HUDEP-2 (cell line): ENCODE data around the gene UBXN11.
"Not testable (repeated sequence)": the region's sequence is repeated elsewhere in the genome, so short reads cannot be mapped to it uniquely, and the experiment has no call there.

Experiments used
- DNase-seq, 76 experiments: peaks; one replicate each; lab custom pipeline; 2025; ENCODE audit not compliant: unreplicated experiment in 76 of 76; lab: John Stamatoyannopoulos, UW

The UBXN11 gene

DNA sequence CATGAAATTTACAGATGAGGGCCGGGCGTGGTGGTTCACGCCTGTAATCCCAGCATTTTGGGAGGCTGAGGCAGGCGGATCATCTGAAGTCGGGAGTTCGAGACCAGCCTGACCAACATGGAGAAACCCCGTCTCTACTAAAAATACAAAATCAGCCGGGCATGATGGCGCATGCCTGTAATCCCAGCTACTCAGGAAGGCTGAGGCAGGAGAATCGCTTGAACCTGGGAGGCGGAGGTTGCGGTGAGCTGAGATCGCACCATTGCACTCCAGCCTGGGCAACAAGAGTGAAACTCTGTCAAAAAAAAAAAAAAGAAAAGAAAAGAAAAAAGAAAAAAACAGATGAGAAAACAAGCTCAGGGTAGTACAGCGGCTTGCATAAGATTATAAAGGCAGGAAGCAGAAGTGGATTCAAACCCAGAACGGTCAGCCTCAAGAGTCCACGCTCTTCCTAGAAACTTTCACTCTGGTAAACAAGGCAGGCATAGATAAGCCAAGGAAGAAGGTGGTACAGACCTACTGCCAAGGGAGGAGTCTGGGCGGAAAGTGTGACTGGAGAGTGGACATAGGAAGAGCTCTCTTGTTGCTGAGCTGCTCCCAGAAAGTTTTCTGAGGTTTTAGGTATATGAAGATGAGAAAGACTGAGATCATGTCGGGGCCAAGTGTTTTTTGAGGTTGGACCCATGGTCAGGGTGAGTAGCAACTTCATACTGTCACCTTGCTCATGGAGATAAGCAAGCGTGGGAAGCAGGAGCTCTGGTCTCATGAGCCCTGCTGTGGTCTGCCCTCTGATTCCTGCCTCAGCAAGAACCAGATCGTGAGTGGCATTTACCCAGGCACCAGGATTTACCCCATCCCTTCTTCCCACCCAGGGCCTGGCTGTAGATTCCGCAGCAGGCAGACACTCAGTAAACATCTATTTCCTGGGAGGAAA, 1.8 kb upstream of the UBXN11 start:
- DNase-seq, result peak in 18 of 76 experiments; percentile 11 to 49 (median 30)

DNA sequence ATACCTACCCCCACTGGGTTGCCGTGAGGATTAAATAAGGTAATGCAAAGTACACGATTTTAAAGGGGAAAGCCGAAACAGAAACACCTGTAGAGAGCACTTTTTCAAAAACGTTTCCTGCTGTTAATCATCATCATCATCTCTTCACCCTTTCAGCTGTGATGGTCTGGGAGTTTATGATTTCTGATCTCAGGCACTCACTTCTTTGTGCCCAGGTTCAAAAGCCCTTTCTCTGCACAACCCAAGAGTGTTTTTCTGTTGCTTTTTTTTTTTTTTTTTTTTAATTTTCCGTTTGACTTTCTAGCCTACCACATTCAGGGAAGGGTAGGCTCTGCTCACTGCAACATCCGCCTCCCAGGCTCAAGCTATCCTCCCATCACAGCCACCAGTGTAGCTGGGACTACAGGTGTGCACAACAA, 936 bp upstream of the UBXN11 start:
- DNase-seq, result no peak

DNA sequence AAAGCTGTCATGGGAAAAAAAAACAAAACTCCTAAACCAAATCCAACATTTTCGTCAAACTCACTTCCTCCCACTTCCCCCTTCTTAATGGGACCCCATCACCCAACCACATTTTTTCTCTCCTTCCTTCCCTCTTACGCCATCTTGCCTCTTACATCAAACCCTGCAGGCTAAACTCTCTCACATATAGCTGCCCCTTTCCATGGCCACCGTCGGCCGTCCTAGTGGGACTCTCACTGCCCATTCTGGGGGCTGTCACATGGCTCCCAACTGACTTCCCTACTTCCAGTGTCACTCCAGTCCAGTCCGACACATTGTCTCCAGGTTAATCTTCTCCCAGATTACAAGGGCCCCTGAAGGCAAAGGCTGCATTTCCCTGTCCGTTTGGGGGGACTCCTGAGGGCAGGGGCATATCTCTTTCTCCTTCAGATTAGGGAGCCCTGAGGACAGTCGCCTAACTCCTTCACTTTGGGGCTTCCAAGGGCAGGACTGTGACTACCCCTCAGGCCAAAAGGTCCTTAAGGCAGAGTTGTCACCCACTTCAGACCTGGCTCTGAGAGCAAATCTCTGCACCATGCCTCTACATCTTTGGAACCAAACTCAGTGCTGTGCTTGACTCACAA, 658 bp downstream of the UBXN11 start:
- no peak for DNase-seq

DNA sequence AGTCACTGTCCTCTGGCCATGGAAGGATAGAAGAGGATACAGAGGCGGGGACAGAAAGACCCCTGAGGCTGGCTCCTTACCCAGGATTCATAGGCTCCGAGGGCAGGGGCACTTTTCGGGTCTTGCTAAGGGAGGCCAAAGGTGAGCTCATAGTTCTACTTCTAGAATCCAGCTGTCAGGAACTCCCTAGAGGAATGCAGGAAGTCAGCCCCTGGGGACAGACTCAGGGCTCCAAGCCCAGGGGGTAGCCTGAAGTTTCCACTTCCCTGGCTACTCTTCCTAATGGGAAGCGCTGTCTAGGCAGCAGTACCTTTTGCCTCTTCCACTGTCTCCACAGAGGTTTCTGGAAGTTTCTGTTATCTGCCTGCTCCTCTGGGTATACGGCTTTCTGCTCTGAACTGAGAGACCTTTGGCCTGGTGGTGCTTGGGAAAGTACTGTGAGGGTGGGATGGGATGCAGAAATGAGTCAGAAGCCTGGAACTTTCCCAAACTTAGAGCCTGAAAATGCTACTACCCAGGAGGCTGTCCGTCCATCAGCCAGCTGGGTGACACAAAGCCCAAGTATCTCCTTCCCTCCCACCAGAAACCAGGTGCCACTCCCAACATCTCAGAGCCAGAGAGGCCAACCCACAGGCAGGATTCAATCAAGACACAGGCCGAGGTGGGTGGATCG, 3.6 kb downstream of the UBXN11 start:
- no peak for DNase-seq

DNA sequence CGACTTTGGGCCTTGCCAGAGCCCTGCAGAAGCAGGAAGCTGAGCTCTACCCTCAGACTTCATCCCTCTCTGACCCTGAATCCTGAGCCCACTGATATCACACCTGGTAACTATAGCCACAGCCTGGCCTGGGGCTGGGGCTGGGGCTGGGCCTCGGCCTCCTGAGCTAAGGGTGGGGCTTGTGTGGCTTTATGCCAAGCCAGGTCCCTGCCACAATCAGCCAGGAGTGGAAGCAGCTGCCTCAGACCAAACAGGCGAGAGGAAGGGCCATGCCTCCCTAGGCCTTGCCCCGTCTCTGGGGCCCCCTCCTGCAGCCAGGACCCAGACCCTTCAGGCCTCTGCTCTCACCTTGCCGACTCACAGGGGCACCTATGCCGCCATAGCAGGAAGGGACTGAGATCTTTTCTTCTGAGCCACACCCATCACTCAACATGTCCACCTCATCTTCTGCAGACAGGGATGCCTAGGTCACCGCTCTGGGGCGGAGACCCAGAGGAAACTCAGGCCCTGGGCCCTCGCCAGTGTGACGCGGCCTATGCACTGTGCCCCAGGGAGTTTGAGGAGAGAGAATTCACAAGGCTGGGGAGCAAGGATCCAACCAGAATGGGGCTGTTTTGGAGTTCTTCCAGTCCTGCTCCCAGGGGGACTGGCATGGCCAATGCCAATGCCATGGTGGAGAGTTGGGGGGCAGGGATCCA, 5.7 kb downstream of the UBXN11 start:
- DNase-seq, result peak in 2 of 76 experiments; percentile 12 to 17

DNA sequence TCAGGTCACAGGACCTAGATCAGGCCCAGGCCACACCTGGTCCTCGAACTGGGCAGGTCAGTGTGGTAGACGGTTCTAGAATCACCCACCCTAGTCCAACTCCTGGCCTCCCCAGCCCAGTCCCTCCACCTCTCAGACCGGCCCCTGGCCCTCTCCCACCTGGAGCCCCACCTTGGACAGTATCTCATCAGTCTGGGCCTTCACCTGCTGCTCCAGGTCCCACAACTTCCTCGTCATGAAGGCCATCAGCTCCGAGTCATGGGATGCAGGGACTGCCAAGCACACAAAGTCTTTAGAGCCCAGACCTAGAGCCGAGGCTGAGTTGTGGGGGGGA, 8.7 kb downstream of the UBXN11 start:
- no peak for DNase-seq

DNA sequence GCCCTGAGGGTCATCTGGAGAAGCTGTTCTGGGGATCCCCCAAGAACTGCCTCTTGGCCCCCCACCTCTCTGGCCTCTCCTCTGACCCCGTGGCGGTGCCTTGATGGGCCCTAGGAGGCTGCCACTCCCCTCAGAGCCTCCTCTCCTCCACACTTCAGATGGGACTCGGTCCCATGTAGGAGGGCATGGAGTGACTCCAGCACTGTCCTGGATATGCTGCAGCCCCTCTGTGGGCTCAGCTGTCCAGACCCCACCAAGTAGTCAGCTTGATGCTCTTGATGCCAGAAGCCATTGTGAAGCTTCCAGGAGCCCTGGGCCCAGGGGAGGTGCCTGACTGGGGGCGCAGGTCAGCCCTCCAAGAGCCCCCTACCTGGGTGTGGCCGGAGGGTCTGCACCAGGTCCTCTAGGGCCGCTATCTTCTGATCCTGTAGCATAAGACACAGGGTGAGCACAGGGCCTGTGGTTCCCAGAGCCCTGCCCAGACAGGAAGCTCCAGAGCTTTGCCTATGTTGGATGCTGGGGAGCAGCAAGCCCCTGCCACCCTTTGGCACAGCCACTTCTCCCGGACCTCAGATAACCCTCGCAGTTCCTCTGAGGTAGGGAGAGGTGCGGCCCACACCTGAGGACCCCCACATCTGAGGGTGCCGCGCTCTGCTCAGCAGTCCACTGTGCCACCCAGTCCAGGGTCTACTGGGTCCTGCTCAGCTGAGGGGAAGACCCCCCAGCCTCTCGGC, 9.2 kb downstream of the UBXN11 start:
- DNase-seq, result no peak

DNA sequence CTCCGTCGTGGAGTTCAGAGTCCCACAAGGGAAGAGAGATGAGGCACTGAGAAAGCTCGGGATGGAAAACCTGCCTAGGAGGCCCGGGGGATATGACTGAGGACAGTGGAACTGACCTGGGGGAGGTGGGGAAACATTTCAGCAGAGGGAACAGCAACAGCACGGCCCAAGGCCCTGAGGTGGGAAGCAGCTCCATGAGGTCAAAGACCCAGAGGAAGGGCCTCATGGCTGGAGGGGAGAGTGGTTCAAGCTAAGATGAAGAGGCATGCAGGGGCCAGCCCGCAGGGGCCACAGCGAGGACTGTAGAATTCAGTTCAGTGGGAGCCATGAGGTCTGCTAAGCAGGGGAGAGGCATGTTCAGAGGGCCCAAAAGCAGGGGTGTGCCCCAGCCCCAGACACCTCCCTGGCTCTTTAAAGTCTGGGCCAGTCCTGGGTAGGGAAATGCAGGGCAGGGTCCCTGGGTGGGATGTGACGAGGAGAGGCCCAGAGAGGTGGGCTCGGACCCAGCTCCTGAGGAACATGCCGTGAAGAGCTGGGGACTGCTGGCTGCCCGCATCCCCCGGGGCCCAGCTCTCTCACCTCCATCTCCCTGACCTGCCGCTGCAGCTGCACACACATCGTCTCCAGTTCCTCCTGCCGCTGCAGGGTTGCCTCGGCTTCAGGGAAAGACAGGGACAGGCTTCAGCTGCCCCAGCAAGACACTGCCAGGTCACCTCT, 9.9 kb downstream of the UBXN11 start:
- DNase-seq, result no peak

DNA sequence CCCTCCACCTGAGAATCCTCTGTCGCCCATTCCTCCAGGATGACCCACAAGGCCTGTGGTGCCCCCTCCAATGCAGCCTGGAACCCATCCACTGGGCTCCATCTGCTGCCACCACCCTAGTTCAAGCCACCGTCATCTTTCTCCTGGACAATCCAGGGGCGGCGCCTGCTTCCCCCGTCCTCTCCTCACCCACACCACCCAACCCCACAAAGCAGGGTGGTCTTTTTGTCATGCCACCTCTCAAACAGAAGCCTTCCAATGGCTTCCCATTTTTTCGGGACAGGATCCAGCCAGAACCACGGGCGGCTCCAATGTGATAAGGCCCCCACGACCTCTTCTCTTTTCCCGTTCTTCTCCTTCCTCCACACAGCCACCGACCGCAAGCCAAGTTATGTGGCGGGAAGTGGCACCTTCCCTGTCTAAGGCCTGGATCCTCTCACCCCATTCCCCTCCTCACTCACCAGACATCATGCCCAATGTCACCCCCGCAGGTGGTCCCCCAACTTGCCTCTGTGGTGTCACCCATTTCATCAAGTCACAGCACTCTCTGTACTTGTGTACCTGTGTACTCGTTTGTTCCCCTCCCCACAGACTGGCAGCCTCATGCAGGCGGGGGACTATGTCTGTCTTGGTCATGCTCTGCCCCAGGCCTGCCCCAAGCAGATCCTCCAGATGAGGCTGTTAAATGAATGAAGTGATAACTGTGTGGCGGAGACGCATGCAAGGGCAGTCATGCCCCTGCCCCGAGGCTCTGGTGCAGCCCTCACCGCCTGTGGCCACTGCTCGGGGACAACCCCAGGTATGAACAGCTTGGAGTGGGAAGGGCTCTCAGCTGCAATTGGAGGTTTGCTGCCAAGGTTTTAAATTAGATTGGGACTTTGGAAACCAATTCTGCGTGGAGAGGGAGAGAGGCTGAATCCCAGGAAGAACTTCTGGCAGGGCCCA, 11.0 kb downstream of the UBXN11 start:
- no peak for DNase-seq

DNA sequence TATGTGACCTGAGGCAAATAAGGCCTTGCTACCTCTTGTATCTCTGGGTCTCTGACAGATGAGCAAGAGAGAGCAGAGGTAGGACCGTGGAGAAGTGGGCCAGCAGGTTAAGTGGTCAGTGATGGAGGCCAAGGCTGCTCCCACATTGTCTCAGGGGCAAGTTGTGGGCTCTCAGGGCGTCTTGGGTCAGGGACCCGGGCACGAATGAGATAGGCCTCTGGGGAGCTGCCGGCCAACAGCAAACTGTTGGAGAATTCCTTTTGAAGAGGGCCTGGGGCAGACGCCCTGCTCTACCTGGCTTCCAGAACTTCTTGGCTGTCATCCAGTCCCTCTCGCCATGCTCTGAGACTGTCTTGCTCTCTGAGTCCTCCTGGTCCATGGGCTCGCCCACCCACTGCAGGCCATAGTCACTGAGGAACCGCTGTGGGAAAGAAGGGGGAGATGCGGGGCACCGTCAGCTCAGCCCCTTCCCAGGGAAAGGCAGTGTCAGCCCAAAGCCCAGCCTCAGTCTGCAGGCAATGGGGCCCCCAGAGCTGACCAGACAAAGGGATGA, 12.4 kb downstream of the UBXN11 start:
- DNase-seq, result no peak

DNA sequence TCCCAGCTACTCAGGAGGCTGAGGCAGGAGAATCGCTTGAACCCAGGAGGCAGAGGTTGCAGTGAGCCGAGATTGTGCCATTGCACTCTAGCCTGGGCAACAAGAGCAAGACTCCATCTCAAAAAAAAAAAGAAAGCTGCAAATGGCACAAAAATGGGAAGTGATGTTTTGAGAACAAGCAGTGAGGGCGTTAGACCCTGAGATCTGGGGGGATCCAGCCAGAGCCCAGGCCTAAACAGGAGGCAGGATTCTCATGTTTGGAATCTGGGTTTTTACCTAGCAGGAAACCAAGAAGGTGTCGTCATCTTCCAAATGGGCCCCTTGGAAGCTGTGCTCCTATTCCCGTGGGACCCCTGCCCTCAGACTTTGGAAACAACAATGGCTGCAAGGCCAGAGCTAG, 13.7 kb downstream of the UBXN11 start:
- not testable (repeated sequence) for DNase-seq

DNA sequence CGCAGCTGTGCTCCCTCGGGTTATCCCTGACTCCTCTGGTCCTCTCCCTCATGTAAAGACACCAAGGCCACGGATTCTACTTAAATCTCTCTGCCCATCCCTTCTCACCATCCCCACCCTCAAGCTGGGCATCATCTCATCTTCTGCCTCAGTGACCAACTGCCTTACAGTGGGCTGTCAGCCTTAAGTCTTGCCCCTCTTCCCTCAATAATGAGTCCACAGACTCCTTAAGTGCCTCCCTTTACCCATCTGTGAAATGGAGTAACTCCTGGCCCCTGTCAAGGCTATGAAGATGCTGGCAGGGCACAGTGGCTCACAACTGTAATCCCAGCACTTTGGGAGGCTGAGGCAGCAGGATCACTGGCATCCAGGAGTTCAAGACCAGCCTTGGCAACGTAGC, 14.5 kb downstream of the UBXN11 start:
- DNase-seq, result no peak

DNA sequence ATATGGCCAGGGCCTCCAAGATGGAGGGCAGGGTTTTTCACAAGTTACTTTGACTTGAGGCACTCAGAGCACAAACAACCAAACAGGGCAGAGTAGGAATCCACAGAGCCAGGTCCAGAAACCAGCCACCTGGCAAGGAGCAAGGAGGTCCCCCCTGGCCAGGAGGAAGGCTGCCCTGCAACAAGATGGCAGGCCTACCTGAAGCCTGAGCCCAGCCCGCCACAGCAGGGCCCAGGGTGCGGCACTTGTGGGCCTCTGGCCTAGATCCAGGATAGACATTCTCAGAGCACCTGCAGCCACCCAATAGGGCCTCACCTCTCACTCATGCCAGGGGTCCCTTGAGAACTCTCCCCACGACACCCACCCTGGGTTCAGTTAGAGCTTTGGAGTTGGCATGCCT, 15.0 kb downstream of the UBXN11 start:
- no peak for DNase-seq

DNA sequence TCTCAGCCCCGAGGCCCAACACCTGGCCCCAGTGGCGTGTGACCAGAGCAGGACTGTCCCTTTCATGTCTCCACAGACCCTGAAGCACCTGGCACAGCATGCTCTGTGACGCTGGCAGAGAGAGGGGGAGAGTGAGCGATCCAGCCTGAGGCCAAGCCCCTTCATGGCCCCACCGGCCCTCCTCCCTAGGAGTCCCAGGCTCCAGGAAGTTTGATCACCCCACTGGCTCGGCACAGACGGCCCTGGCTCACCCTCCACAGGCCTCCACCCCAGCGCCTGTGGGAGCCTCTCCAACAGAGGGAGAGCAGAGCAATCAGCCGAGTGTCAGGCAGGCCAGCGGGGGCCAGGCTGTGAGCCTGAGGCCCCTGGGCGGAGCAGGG, 15.6 kb downstream of the UBXN11 start:
- DNase-seq, result no peak

DNA sequence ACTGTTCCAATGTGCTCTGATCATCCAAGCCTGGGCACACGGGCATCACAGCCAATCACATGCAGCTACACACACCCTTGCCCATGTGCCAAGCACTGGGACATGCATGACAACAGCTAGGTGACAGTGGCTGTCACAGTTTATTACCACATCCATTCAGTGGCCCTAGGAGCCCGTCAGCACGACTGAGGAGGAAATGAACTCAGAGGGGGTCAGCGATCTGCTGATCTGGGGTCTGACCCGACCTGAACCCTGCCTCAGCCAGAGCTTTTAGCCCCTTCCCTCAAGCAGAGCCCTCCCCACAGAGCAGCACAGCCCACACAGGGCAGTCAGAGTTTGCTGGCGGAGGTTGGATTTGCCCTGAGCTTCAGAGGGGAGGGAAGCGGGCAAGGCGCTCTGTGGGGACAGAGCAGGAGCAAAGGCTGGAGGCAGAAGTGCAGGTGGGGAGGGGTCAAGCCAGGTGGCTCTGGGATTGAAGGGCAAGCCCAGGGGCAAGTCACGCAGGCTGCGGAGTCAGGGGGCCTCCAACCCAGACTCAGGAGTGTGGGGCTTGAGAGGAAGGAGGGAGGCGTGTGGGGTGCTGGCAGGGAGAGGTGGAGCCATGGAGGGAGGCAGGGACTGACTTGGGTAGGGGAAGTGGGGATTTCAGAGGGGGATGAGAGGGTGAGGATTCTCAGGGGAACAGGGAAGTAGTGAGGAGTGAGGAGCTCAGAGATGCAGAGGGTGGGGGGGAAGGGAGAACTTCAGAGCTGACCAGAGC, 16.1 kb downstream of the UBXN11 start:
- DNase-seq, result no peak

DNA sequence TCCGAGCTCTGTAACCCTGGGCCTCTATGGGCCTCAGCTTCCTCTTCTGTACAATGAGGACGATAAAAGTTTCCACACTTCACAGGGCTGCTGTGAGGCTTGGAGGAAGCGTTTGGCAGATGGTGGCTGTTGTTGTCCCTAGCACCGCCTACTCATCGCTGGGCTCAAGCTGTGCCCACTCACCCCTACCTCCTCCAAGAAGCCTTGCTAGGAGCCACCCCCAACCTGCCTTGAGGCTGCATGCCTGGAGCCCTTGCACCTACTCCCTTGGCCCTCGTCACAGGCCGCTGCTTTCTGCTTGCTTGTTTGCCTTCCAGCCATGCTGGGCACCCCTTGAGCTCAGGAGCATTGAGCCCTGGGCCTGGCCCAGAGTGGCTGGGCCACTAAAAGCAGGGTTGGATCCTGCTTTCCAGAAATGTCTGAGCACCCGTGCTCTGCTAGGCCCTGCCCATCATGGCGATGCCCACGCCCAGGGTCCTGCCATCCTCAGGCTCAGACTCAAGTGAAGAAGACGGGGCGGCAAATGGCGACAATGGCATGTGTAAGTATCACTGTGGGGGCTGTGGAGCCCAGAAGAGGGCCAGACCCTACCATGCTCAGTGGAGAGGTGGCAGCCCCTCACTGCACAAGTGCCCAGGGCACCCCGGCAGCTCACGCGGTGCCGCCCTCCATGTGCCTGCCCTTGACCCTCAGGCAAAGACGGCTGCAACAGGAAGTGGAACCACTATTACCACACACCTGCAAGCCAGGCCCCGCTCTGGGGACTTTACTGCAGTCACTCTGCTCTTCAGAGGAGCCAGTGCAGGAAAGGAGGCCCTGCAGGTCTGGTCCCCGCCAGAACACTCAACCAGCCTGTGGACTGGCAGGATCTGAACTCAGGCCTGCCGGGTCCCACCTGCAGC, 17.0 kb downstream of the UBXN11 start:
- DNase-seq, result peak in 12 of 76 experiments; percentile 16 to 44 (median 22)
